Fibroblast of skin of scalp (primary cell): ENCODE results near the gene CRADD.
"Not testable (repeated sequence)": the region's sequence is repeated elsewhere in the genome, so short reads cannot be mapped to it uniquely, and the experiment has no call there.

ENCODE experiments used
- DNase-seq: peaks from one replicate; pipeline ENCODE4 v3.0.0-alpha.2; 2013

CRADD gene

GRCh38 chr12:93706824-93707223, 29.6 kb downstream of the CRADD start:
- DNase-seq: peak; percentile 60

- DNase-seq: peak; percentile 68
These were observed 30.7 kb downstream of the CRADD start for GRCh38 chr12:93707836-93708235.

- DNase-seq: no peak
These were observed 31.8 kb downstream of the CRADD start for GRCh38 chr12:93708952-93709351.

GRCh38 chr12:93709386-93709785, 32.2 kb downstream of the CRADD start:
- no peak for DNase-seq

- no peak for DNase-seq
These were observed 33.4 kb downstream of the CRADD start for GRCh38 chr12:93710574-93710926.

- not testable (repeated sequence) for DNase-seq
These were observed 34.3 kb downstream of the CRADD start for GRCh38 chr12:93711502-93711901.

GRCh38 chr12:93712200-93712599, 35.0 kb downstream of the CRADD start:
- DNase-seq: no peak

- no peak for DNase-seq
These were observed 35.9 kb downstream of the CRADD start for GRCh38 chr12:93713060-93713459.

- DNase-seq: no peak
These were observed 36.6 kb downstream of the CRADD start for GRCh38 chr12:93713800-93714199.

- no peak for DNase-seq
These were observed 37.2 kb downstream of the CRADD start for GRCh38 chr12:93714382-93714781.

GRCh38 chr12:93719710-93720109, 42.5 kb downstream of the CRADD start:
- DNase-seq: no peak

- no peak for DNase-seq
These were observed 43.4 kb downstream of the CRADD start for GRCh38 chr12:93720559-93720958.

- no peak for DNase-seq
These were observed 45.0 kb downstream of the CRADD start for GRCh38 chr12:93722179-93722578.

- no peak for DNase-seq
These were observed 45.8 kb downstream of the CRADD start for GRCh38 chr12:93722835-93723567.

GRCh38 chr12:93723568-93723930, 46.4 kb downstream of the CRADD start:
- no peak for DNase-seq

GRCh38 chr12:93725531-93725930, 48.4 kb downstream of the CRADD start:
- no peak for DNase-seq

GRCh38 chr12:93727195-93727811, 50.1 kb downstream of the CRADD start:
- DNase-seq: no peak

- no peak for DNase-seq
These were observed 50.7 kb downstream of the CRADD start for GRCh38 chr12:93727911-93728310.

GRCh38 chr12:93729934-93730333, 52.8 kb downstream of the CRADD start:
- DNase-seq: no peak

- no peak for DNase-seq
These were observed 56.2 kb downstream of the CRADD start for GRCh38 chr12:93733358-93733757.

GRCh38 chr12:93733928-93734327, 56.8 kb downstream of the CRADD start:
- no peak for DNase-seq

GRCh38 chr12:93734784-93735183, 57.6 kb downstream of the CRADD start:
- DNase-seq: no peak

GRCh38 chr12:93736640-93737178, 59.5 kb downstream of the CRADD start:
- DNase-seq: no peak

- DNase-seq: no peak
These were observed 60.5 kb downstream of the CRADD start for GRCh38 chr12:93737457-93738198.
